Effector memory CD4-positive, alpha-beta T cell (primary cell): ENCODE results near the gene CD86.
"Not testable (repeated sequence)": the region's sequence is repeated elsewhere in the genome, so short reads cannot be mapped to it uniquely, and the experiment has no call there.

ENCODE experiments used
- DNase-seq, 3 donors: peaks; one replicate each; pipeline ENCODE4 v3.0.0-alpha.2; 2020
- H3K27ac ChIP-seq: 2 replicates; pipeline ENCODE4 v1.7.0; 2013; ENCODE audit warnings: mild to moderate bottlenecking, low read length, moderate library complexity; ENCODE audit not compliant: insufficient read depth, poor library complexity, severe bottlenecking
- H3K27me3 ChIP-seq: replicated peaks from 2 replicates; pipeline ENCODE4 v1.7.0; 2013; ENCODE audit warnings: mild to moderate bottlenecking, low read length; ENCODE audit not compliant: insufficient read depth, control insufficient read depth, poor library complexity, severe bottlenecking
- H3K36me3 ChIP-seq: 2 replicates; pipeline ENCODE4 v1.7.0; 2013; ENCODE audit warnings: mild to moderate bottlenecking, low read length, moderate library complexity; ENCODE audit not compliant: control insufficient read depth, insufficient read depth
- H3K4me1 ChIP-seq: 2 replicates; pipeline ENCODE4 v1.7.0; 2013; ENCODE audit warnings: low read length, mild to moderate bottlenecking; ENCODE audit not compliant: control insufficient read depth, insufficient read depth, poor library complexity, severe bottlenecking
- H3K4me3 ChIP-seq: 2 replicates; pipeline ENCODE4 v1.7.0; 2013; ENCODE audit warnings: low read length, low read depth, mild to moderate bottlenecking; ENCODE audit not compliant: insufficient read depth, poor library complexity, severe bottlenecking
- H3K9me3 ChIP-seq: 2 replicates; pipeline ENCODE4 v1.7.0; 2013; ENCODE audit warnings: mild to moderate bottlenecking, low read length, moderate library complexity; ENCODE audit not compliant: control insufficient read depth

The CD86 gene

GRCh38 chr3:122132949-122133540 is 77.9 kb downstream of the CD86 start:
- Histone ChIP-seq H3K4me1 (no peaks in the 10 kb centered on the region), H3K4me3 (no peak overlapping the region), H3K36me3 (no peaks in the 10 kb centered on the region), H3K9me3 (no peaks in the 10 kb centered on the region), H3K27me3 (no peaks in the 10 kb centered on the region), H3K27ac (no peak overlapping the region)
- DNase-seq = no peak

GRCh38 chr3:122146466-122146865 is 91.3 kb downstream of the CD86 start:
- no peaks in the 10 kb centered on the region for H3K9me3 ChIP-seq
- no peak overlapping the region for H3K27ac ChIP-seq
- no peaks in the 10 kb centered on the region for H3K4me1 ChIP-seq
- H3K27me3 ChIP-seq = no peaks in the 10 kb centered on the region
- no peak overlapping the region for H3K4me3 ChIP-seq
- H3K36me3 ChIP-seq = no peaks in the 10 kb centered on the region
- DNase-seq = no peak

GRCh38 chr3:122148941-122149627 is 93.9 kb downstream of the CD86 start:
- Histone ChIP-seq H3K4me1 (no peaks in the 10 kb centered on the region), H3K4me3 (no peak overlapping the region), H3K36me3 (no peaks in the 10 kb centered on the region), H3K27ac (no peak overlapping the region), H3K27me3 (no peaks in the 10 kb centered on the region), H3K9me3 (peaks cover 2% of the 10 kb centered on the region)
- DNase-seq = no peak

- Histone ChIP-seq H3K4me3 (no peak overlapping the region), H3K9me3 (peaks cover 6% of the 10 kb centered on the region), H3K27ac (no peak overlapping the region), H3K4me1 (no peaks in the 10 kb centered on the region), H3K36me3 (no peaks in the 10 kb centered on the region), H3K27me3 (no peaks in the 10 kb centered on the region)
- no peak for DNase-seq
These were observed 96.3 kb downstream of the CD86 start for GRCh38 chr3:122151480-122151879.

- DNase-seq, H3K27me3 ChIP-seq, H3K4me1 ChIP-seq, H3K36me3 ChIP-seq, H3K9me3 ChIP-seq, H3K27ac ChIP-seq, H3K4me3 ChIP-seq: not testable (repeated sequence)
These were observed 109.8 kb downstream of the CD86 start for GRCh38 chr3:122164983-122165382.

GRCh38 chr3:122167630-122168029 is 112.5 kb downstream of the CD86 start:
- Histone ChIP-seq H3K27ac (no peak overlapping the region), H3K4me1 (no peaks in the 10 kb centered on the region), H3K9me3 (no peaks in the 10 kb centered on the region), H3K36me3 (no peaks in the 10 kb centered on the region), H3K27me3 (no peaks in the 10 kb centered on the region), H3K4me3 (no peak overlapping the region)
- no peak for DNase-seq

GRCh38 chr3:122168044-122168443 is 112.9 kb downstream of the CD86 start:
- Histone ChIP-seq H3K36me3 (no peaks in the 10 kb centered on the region), H3K4me1 (no peaks in the 10 kb centered on the region), H3K27me3 (no peaks in the 10 kb centered on the region), H3K27ac (no peak overlapping the region), H3K9me3 (no peaks in the 10 kb centered on the region), H3K4me3 (no peak overlapping the region)
- no peak for DNase-seq

GRCh38 chr3:122169911-122170310 is 114.7 kb downstream of the CD86 start:
- Histone ChIP-seq H3K4me3 (no peak overlapping the region), H3K27ac (no peak overlapping the region), H3K4me1 (no peaks in the 10 kb centered on the region), H3K36me3 (no peaks in the 10 kb centered on the region), H3K27me3 (no peaks in the 10 kb centered on the region), H3K9me3 (no peaks in the 10 kb centered on the region)
- DNase-seq = no peak
